Hepatocyte (in vitro differentiated cells): ENCODE measurements around the gene USP17L28.
"Not testable (repeated sequence)": the region's sequence is repeated elsewhere in the genome, so short reads cannot be mapped to it uniquely, and the experiment has no call there.

Experiments used
- EZH2 ChIP-seq: fragments of 200-600 bp; sonication (generic); IDR thresholded peaks from 2 replicates; pipeline ENCODE4 v1.6.1; 2016; ENCODE audit warnings: antibody characterized with exemption, mild to moderate bottlenecking, borderline replicate concordance
- EZH2phosphoT487 ChIP-seq: fragments of 200-600 bp; sonication (generic); IDR thresholded peaks from one replicate; pipeline ENCODE4 v1.6.1; 2018; ENCODE audit warnings: antibody characterized with exemption, mild to moderate bottlenecking, low read depth, moderate library complexity; ENCODE audit not compliant: unreplicated experiment, severe bottlenecking
- TF ChIP-seq, protein P1 (sequence below): fragments of 200-600 bp; sonication (generic); IDR thresholded peaks from 2 replicates; pipeline ENCODE4 v1.5.1; 2016; ENCODE audit warnings: antibody characterized with exemption, mild to moderate bottlenecking; ENCODE audit not compliant: poor library complexity

DNA sequence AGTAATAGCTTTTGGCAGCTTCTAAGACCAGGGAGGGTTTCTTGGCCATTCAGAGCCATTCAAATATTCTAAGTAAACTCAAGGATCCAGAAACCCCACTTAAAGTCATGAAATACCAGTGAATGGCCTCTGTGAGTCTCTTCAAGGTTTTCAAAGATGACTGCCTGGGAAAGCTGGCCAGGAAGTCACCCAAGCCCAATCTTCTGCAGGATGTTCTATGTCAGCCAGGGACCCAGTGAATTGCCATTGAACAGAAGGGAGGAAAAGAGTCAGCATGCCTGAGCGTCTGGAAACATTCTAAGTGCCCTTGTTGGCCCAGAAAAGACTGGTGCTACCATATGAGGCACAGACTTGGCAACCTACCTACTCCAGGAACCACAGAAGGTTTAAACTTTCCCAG, 31.2 kb downstream of the USP17L28 start:
- TF ChIP-seq, protein P1, sequence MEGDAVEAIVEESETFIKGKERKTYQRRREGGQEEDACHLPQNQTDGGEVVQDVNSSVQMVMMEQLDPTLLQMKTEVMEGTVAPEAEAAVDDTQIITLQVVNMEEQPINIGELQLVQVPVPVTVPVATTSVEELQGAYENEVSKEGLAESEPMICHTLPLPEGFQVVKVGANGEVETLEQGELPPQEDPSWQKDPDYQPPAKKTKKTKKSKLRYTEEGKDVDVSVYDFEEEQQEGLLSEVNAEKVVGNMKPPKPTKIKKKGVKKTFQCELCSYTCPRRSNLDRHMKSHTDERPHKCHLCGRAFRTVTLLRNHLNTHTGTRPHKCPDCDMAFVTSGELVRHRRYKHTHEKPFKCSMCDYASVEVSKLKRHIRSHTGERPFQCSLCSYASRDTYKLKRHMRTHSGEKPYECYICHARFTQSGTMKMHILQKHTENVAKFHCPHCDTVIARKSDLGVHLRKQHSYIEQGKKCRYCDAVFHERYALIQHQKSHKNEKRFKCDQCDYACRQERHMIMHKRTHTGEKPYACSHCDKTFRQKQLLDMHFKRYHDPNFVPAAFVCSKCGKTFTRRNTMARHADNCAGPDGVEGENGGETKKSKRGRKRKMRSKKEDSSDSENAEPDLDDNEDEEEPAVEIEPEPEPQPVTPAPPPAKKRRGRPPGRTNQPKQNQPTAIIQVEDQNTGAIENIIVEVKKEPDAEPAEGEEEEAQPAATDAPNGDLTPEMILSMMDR = not testable (repeated sequence)
- not testable (repeated sequence) for TF ChIP-seq EZH2, EZH2phosphoT487
